ENCODE results near the gene CLTC.

GRCh38 chr17:59678918-59679317, 59.2 kb downstream of the CLTC start:
- TF ChIP-seq POLR2A (IDR thresholded peaks at IDR 0.05; ENCODE audit: low read length), result no peak
- no peak for TF ChIP-seq CTCF (IDR thresholded peaks at IDR 0.05)
- TF ChIP-seq RCOR1 (IDR thresholded peaks at IDR 0.05; ENCODE audit: low read depth, low read length), result no peak
- no peak for TF ChIP-seq HDAC2 (IDR thresholded peaks at IDR 0.05)
- no peak for TF ChIP-seq PBX3 (IDR thresholded peaks at IDR 0.05)
- TF ChIP-seq RAD21 (conservative IDR thresholded peaks at IDR 0.05 in 1 of 2, IDR thresholded peaks at IDR 0.05 in 1 of 2), result no peak
- no peak for TF ChIP-seq KDM1A (IDR thresholded peaks at IDR 0.05; ENCODE audit: low read depth)
- TF ChIP-seq SMC3 (IDR thresholded peaks at IDR 0.05), result no peak
